HEK293T (cell line): ENCODE data around the gene CACNA1E.

Source experiments
- ELF4 ChIP-seq: fragments of 450-650 bp; IDR thresholded peaks from 2 replicates; pipeline ENCODE4 v1.6.1; 2017; ENCODE audit warnings: antibody characterized with exemption
- FOXA1 ChIP-seq: fragments of 450-650 bp; IDR thresholded peaks from 2 replicates; pipeline ENCODE4 v1.6.1; 2016; ENCODE audit warnings: mild to moderate bottlenecking
- SUZ12 ChIP-seq: fragments of 450-650 bp; IDR thresholded peaks from 2 replicates; pipeline ENCODE4 v1.6.1; 2016; ENCODE audit warnings: mild to moderate bottlenecking

- TF ChIP-seq ELF4 (no peak), SUZ12 (no peak), FOXA1 (no peak)
Observed at GRCh38 chr1:181504399-181504842, 21.1 kb downstream of the CACNA1E start.
